ENCODE measurements around the gene DBP.
"Not testable (repeated sequence)": the region's sequence is repeated elsewhere in the genome, so short reads cannot be mapped to it uniquely, and the experiment has no call there.

Gene DBP

GRCh38 chr19:48639483-48640375, 2.5 kb upstream of the DBP start:
- no peak overlapping the region for H3K4me3 ChIP-seq (ENCODE audit: low read length)
- no peak for TF ChIP-seq ZNF274 (IDR thresholded peaks at IDR 0.05; ENCODE audit: low read depth, low read length)

GRCh38 chr19:48638831-48639381, 1.7 kb upstream of the DBP start:
- H3K4me3 ChIP-seq (ENCODE audit: low read length) = peak overlapping the region; percentile 43; the same call in 1 of the 2 replicates
- TF ChIP-seq ZNF274 (IDR thresholded peaks at IDR 0.05; ENCODE audit: low read depth, low read length) = no peak

GRCh38 chr19:48637948-48638830, 1.0 kb upstream of the DBP start:
- no peak for TF ChIP-seq ZNF274 (IDR thresholded peaks at IDR 0.05; ENCODE audit: low read depth, low read length)
- peak overlapping the region; percentile 56; the same call in 1 of the 2 replicates for H3K4me3 ChIP-seq (ENCODE audit: low read length)

GRCh38 chr19:48637449-48637947, 319 bp upstream of the DBP start:
- TF ChIP-seq ZNF274 (IDR thresholded peaks at IDR 0.05; ENCODE audit: low read depth, low read length) = no peak
- H3K4me3 ChIP-seq (ENCODE audit: low read length) = peak overlapping the region; percentile 56; the same call in 1 of the 2 replicates

GRCh38 chr19:48635966-48636858, 967 bp downstream of the DBP start:
- H3K4me3 ChIP-seq (ENCODE audit: low read length) = peak overlapping the region; percentile 69
- TF ChIP-seq ZNF274 (IDR thresholded peaks at IDR 0.05; ENCODE audit: low read depth, low read length) = no peak

GRCh38 chr19:48635263-48635965, 1.8 kb downstream of the DBP start:
- peak overlapping the region; percentile 69 for H3K4me3 ChIP-seq (ENCODE audit: low read length)
- no peak for TF ChIP-seq ZNF274 (IDR thresholded peaks at IDR 0.05; ENCODE audit: low read depth, low read length)

GRCh38 chr19:48634424-48635262, 2.5 kb downstream of the DBP start:
- no peak for TF ChIP-seq ZNF274 (IDR thresholded peaks at IDR 0.05; ENCODE audit: low read depth, low read length)
- peak overlapping the region; percentile 48; the same call in 1 of the 2 replicates for H3K4me3 ChIP-seq (ENCODE audit: low read length)

GRCh38 chr19:48634036-48634342, 3.2 kb downstream of the DBP start:
- no peak for TF ChIP-seq ZNF274 (IDR thresholded peaks at IDR 0.05; ENCODE audit: low read depth, low read length)
- H3K4me3 ChIP-seq (ENCODE audit: low read length) = peak overlapping the region; percentile 48; the same call in 1 of the 2 replicates

GRCh38 chr19:48633148-48634035, 3.8 kb downstream of the DBP start:
- peak overlapping the region; percentile 48; the same call in 1 of the 2 replicates for H3K4me3 ChIP-seq (ENCODE audit: low read length)
- TF ChIP-seq ZNF274 (IDR thresholded peaks at IDR 0.05; ENCODE audit: low read depth, low read length) = no peak

GRCh38 chr19:48632692-48633147, 4.5 kb downstream of the DBP start:
- H3K4me3 ChIP-seq (ENCODE audit: low read length) = no peak overlapping the region
- no peak for TF ChIP-seq ZNF274 (IDR thresholded peaks at IDR 0.05; ENCODE audit: low read depth, low read length)

GRCh38 chr19:48632286-48632685, 4.9 kb downstream of the DBP start:
- H3K4me3 ChIP-seq (ENCODE audit: low read length) = not testable (repeated sequence)
